DOHH2 (cell line): ENCODE data around the gene PEX1.

Experiments used
- EZH2phosphoT487 ChIP-seq: fragments of 200-600 bp; sonication (generic); IDR thresholded peaks from 2 replicates; pipeline ENCODE4 v1.6.1; 2017; ENCODE audit warnings: borderline replicate concordance, mild to moderate bottlenecking, antibody characterized with exemption, low read length, moderate library complexity, mixed read lengths
- TF ChIP-seq, protein P1 (sequence below): fragments of 200-600 bp; sonication (generic); IDR thresholded peaks from one replicate; pipeline ENCODE4 v1.5.1; 2014; ENCODE audit warnings: antibody characterized with exemption, mild to moderate bottlenecking, low read depth, low read length; ENCODE audit not compliant: poor library complexity, severe bottlenecking

DNA sequence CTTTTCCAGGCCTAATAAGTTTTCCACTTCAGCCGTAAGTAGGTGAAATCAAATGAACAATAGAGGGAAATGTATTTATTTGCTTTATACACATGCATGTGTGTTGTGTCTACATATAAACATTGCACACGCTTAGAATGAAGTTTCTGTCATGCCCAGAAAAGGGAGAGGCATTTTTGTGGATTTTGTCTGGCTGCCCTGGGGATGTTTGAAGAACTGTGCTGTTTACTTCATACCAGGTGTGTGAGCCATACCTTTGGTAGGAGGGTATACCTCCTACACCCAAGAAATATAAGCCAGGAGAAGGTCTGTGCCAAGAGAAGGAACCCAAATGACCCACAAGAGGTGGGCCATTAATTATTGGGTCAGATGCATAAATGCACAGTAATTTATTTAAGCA, 68.2 kb downstream of the PEX1 start:
- TF ChIP-seq, protein P1, sequence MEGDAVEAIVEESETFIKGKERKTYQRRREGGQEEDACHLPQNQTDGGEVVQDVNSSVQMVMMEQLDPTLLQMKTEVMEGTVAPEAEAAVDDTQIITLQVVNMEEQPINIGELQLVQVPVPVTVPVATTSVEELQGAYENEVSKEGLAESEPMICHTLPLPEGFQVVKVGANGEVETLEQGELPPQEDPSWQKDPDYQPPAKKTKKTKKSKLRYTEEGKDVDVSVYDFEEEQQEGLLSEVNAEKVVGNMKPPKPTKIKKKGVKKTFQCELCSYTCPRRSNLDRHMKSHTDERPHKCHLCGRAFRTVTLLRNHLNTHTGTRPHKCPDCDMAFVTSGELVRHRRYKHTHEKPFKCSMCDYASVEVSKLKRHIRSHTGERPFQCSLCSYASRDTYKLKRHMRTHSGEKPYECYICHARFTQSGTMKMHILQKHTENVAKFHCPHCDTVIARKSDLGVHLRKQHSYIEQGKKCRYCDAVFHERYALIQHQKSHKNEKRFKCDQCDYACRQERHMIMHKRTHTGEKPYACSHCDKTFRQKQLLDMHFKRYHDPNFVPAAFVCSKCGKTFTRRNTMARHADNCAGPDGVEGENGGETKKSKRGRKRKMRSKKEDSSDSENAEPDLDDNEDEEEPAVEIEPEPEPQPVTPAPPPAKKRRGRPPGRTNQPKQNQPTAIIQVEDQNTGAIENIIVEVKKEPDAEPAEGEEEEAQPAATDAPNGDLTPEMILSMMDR, result no peak
- no peak for TF ChIP-seq EZH2phosphoT487
